AG09309 (cell line): ENCODE data around the gene ELOVL1.

ENCODE experiments used
- DNase-seq: peaks from one replicate; pipeline ENCODE4 v3.0.0-alpha.2; 2010; ENCODE audit warnings: low read depth
- H3K4me3 ChIP-seq: 2 replicates; pipeline ENCODE4 v1.5.1; 2011; ENCODE audit warnings: mild to moderate bottlenecking, low read depth, low read length, moderate library complexity; ENCODE audit not compliant: control insufficient read depth
- TF ChIP-seq, protein P1 (sequence below): IDR thresholded peaks from 2 replicates; pipeline ENCODE4 v1.5.1; 2011; ENCODE audit warnings: mild to moderate bottlenecking, low read depth, low read length, inconsistent platforms; ENCODE audit not compliant: insufficient read depth, control insufficient read depth; ENCODE audit errors: missing control alignments

The ELOVL1 gene

DNA sequence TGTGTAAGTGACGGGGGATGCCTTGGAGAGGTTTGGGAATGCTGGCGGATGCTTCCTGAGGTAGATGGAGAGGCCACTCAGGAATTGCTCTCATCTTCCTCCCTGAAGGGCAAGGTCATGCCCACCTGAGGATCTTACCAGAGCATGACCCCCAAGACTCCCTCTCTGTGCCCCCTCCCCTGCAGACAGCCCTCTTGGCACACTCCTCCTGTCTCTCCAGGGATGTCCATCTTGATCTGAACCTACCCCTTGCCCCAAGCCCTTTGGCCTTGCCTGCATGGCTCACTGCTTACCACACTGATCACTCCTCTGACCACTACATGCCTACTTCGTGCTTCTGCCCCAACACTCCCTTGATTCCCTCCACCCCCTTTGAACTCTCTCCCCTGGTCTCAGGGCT, 48.0 kb downstream of the ELOVL1 start:
- TF ChIP-seq, protein P1, sequence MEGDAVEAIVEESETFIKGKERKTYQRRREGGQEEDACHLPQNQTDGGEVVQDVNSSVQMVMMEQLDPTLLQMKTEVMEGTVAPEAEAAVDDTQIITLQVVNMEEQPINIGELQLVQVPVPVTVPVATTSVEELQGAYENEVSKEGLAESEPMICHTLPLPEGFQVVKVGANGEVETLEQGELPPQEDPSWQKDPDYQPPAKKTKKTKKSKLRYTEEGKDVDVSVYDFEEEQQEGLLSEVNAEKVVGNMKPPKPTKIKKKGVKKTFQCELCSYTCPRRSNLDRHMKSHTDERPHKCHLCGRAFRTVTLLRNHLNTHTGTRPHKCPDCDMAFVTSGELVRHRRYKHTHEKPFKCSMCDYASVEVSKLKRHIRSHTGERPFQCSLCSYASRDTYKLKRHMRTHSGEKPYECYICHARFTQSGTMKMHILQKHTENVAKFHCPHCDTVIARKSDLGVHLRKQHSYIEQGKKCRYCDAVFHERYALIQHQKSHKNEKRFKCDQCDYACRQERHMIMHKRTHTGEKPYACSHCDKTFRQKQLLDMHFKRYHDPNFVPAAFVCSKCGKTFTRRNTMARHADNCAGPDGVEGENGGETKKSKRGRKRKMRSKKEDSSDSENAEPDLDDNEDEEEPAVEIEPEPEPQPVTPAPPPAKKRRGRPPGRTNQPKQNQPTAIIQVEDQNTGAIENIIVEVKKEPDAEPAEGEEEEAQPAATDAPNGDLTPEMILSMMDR, result no peak
- H3K4me3 ChIP-seq, result no peak overlapping the region
- DNase-seq, result no peak

DNA sequence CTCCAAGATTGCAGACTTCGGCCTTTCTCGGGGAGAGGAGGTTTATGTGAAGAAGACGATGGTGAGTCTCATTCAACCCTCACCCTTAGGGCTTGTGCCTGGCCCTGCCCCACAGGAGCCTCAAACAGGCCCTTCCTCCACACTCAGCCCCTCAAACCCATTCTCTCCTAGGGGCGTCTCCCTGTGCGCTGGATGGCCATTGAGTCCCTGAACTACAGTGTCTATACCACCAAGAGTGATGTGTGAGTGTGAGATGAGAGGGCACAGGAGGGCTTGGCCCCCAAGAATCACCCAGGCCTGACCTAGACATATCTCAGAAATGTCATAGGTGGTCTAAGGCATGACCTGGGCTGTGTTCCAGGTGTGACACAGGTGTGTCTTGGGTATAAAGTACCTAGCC, 48.5 kb downstream of the ELOVL1 start:
- DNase-seq, result no peak
- no peak overlapping the region for H3K4me3 ChIP-seq
- TF ChIP-seq, protein P1, result no peak

DNA sequence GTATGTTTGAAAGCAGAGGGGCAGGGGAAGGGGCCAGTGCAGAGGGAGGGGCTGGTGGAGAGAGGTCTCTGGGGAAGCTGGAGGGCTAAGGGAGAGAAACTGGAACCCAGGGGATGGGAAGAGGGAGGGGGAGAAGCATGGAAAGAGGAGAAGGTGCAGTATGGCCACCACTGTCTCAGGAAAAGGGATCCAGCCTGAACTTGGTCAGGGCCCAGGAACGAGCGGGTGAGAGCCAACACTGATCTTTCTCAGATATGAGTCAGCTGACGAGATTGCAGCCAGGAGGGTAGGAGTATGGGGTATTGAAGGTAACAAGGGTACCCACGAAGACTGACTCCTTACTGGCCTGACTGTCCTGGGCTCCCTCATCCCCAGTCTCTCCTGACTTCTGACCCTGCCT, 49.0 kb downstream of the ELOVL1 start:
- TF ChIP-seq, protein P1, result no peak
- DNase-seq, result no peak
- no peak overlapping the region for H3K4me3 ChIP-seq

DNA sequence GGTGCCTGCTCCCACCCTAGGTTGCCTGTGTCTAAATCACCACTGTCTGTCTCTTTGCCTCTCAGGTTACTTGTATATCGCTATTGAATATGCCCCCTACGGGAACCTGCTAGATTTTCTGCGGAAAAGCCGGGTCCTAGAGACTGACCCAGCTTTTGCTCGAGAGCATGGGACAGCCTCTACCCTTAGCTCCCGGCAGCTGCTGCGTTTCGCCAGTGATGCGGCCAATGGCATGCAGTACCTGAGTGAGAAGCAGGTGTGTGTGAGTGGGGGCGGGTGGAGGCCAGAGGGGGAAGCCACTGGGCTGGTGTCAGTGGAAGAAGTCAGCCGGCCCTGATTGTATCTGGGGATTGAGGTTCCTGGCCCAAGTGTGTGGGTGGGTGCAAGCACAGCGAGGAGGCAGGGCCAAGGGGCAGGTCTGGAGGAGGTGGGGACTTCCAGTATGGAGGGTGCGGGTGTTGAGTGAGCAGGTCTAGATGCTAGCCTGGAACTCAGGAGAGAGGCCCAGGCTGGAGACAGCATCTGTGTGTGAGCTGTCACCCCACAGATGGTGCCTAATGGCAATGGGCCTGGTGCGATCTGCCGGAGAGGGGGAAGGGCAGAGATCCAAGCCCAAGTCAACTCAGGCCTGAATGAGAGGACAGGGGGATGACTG, 49.9 kb downstream of the ELOVL1 start:
- H3K4me3 ChIP-seq, result no peak overlapping the region
- TF ChIP-seq, protein P1, result no peak
- DNase-seq, result no peak

DNA sequence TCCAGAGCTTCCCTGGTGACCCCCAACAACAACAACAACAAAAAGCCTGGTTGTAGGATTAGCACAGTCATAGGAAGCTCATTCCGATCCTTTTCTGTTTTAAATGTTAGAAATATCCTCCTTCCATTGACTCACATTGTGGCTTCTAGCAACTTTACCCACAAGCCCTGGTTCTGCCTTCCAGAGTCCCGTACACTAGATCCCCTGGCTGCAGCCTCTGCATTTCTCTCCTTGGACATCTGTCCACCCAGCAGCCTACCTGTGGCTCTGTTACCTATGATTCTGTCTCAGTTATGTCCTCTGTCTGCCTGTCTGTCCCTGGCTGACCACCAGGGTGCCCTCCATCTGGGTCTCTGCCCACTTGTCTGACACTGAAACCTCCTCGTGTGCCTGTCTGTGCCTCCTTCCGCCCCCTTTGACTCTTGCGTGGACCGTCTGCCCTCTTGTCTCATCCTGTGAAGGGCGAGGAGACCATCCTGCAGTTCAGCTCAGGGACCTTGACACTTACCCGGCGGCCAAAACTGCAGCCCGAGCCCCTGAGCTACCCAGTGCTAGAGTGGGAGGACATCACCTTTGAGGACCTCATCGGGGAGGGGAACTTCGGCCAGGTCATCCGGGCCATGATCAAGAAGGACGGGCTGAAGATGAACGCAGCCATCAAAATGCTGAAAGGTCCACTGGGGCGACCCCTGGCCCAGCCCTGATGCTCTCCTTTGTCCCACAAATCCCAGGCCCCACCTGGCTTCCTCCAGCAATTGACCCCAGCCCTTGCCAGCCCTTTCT, 50.9 kb downstream of the ELOVL1 start:
- DNase-seq, result no peak

DNA sequence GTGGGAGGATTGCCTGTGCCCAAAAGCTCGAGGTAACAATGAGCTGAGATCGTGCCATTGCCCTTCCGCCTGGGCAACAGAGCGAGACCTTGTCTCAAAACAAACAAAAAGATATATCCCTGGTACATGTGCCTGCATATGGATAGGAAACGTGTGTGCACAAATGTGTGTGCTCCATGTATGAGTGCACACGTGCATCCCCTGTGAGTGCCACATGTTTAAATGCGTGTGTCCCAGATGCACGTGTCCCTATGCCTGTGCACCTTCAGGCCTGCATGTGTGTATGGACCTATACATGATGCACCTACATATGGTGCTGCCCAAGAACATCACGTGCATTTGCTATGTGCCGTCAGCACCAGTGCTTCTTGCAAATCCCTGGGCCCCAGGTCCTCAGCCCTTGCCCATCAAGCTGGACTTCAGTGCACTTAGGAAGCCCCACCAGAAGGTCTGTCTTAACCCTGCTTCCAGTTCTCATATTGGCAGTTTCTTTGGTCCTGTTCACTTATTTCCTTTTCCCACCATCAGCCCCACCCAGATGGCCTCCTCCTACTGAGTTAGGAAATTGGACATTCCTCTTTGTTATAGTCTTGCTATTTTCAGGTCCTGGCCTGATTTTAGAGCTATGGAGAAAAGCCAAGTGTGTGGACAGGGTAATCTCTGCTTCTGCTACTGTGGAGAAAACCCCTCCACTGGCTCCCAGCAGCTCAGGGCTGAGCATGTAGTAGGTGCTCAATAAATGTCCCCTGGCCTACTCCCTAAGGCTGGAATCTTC, 51.7 kb downstream of the ELOVL1 start:
- no peak overlapping the region for H3K4me3 ChIP-seq
- no peak for DNase-seq
- TF ChIP-seq, protein P1, result no peak

More for the DNA sequence above, 50.9 kb downstream of the ELOVL1 start:
- no peak overlapping the region for H3K4me3 ChIP-seq
- TF ChIP-seq, protein P1, result no peak
